OCI-LY7 (cell line): Measurements from ENCODE around the gene LEMD1. TPM values are rescaled to one million over a fixed set of nuclear protein-coding genes. Genes with fewer than 3 reads are reported as not detected.

Source experiments
- BruUV-seq: library from RNA; stranded (reverse); fragments of 400-500 nt; replicated peaks from 2 replicates; lab custom pipeline; 2021; lab: Mats Ljungman, UMichigan
- CTCF ChIA-PET: fragments of 300-600 bp; sonication (Branson Sonifier 250); formaldehyde crosslinking; loops from one replicate; lab custom pipeline; 2022; ENCODE audit warnings: antibody characterized with exemption; ENCODE audit not compliant: unreplicated experiment; lab: Charles Lee
- POLR2A ChIA-PET: fragments of 300-600 bp; sonication (Branson Sonifier 250); formaldehyde crosslinking; loops from one replicate; lab custom pipeline; 2022; ENCODE audit warnings: antibody characterized with exemption; lab: Charles Lee
- DNase-seq: peaks from one replicate; pipeline ENCODE4 v3.0.0-alpha.2; 2015; ENCODE audit warnings: low spot score
- H2AFZ ChIP-seq: fragments of 200-600 bp; sonication (generic), shearing (Covaris generic); 2 replicates; pipeline ENCODE4 v1.6.1; 2014; ENCODE audit warnings: mild to moderate bottlenecking, antibody characterized with exemption, low read length, moderate library complexity
- H3K27ac ChIP-seq: fragments of 200-600 bp; sonication (generic); 2 replicates; pipeline ENCODE4 v1.5.1; 2014; ENCODE audit warnings: mixed run types, low read depth, mild to moderate bottlenecking, moderate library complexity, low read length, inconsistent platforms; ENCODE audit not compliant: poor library complexity, severe bottlenecking
- H3K36me3 ChIP-seq: fragments of 200-600 bp; sonication (generic); 2 replicates; pipeline ENCODE4 v1.6.1; 2014; ENCODE audit warnings: mild to moderate bottlenecking, antibody characterized with exemption, low read length, moderate library complexity, mixed read lengths; ENCODE audit not compliant: insufficient read depth
- H3K4me1 ChIP-seq: fragments of 200-600 bp; sonication (generic); 2 replicates; pipeline ENCODE4 v1.5.1; 2014; ENCODE audit warnings: mild to moderate bottlenecking, low read length; ENCODE audit not compliant: insufficient read depth, poor library complexity, severe bottlenecking
- H3K4me2 ChIP-seq: fragments of 200-600 bp; sonication (generic); 2 replicates; pipeline ENCODE4 v1.6.1; 2014; ENCODE audit warnings: mild to moderate bottlenecking, low read length
- H3K4me3 ChIP-seq: fragments of 200-600 bp; sonication (generic); 2 replicates; pipeline ENCODE4 v1.5.1; 2014; ENCODE audit warnings: mild to moderate bottlenecking, low read depth, low read length; ENCODE audit not compliant: poor library complexity, severe bottlenecking
- H3K79me2 ChIP-seq: fragments of 200-600 bp; sonication (generic); 2 replicates; pipeline ENCODE4 v1.6.1; 2016; ENCODE audit warnings: low read depth, mild to moderate bottlenecking, low read length, moderate library complexity, mixed read lengths; ENCODE audit not compliant: insufficient read depth
- H3K9me2 ChIP-seq: fragments of 200-600 bp; sonication (generic); 2 replicates; pipeline ENCODE4 v1.6.1; 2016; ENCODE audit warnings: mild to moderate bottlenecking, low read length, mixed read lengths; ENCODE audit not compliant: insufficient read depth
- H3K9me3 ChIP-seq: fragments of 200-600 bp; sonication (generic); 2 replicates; pipeline ENCODE4 v1.6.1; 2014; ENCODE audit warnings: mild to moderate bottlenecking, mixed run types, low read length, mixed read lengths
- H4K20me1 ChIP-seq: fragments of 200-600 bp; sonication (generic); 2 replicates; pipeline ENCODE4 v1.6.1; 2014; ENCODE audit warnings: mild to moderate bottlenecking, antibody characterized with exemption, low read length, moderate library complexity, mixed read lengths; ENCODE audit not compliant: insufficient read depth
- EZH2phosphoT487 ChIP-seq: fragments of 200-600 bp; sonication (generic); IDR thresholded peaks from 2 replicates; pipeline ENCODE4 v1.6.1; 2018; ENCODE audit warnings: low read depth, borderline replicate concordance, mild to moderate bottlenecking, mixed run types, antibody characterized with exemption, low read length, moderate library complexity, mixed read lengths
- intact Hi-C: fragments of 100-400 bp; cut with micrococcal nuclease; formaldehyde crosslinking; loops from one replicate; pipeline ENCODE4 v1.10.0; 2022; ENCODE audit not compliant: unreplicated experiment
- total RNA-seq, 2 experiments: library from RNA; depleted of rRNA in 1 of 2; stranded (reverse); fragments of >200 nt in 1 of 2; shearing (Covaris generic) in 1 of 2; gene quantifications; 2 replicates each; pipeline ENCODE4 v1.2.3, GENCODE V29; 2014 to 2022
- TF ChIP-seq, protein P1 (sequence below): fragments of 200-600 bp; sonication (generic); conservative IDR thresholded peaks from 2 replicates; pipeline ENCODE4 v1.5.1; 2014; ENCODE audit warnings: mild to moderate bottlenecking, antibody characterized with exemption, low read length, moderate library complexity, mixed read lengths

The LEMD1 gene
- total RNA-seq, 2 experiments from 2014 or later = 0.44 to 0.63 TPM

DNA sequence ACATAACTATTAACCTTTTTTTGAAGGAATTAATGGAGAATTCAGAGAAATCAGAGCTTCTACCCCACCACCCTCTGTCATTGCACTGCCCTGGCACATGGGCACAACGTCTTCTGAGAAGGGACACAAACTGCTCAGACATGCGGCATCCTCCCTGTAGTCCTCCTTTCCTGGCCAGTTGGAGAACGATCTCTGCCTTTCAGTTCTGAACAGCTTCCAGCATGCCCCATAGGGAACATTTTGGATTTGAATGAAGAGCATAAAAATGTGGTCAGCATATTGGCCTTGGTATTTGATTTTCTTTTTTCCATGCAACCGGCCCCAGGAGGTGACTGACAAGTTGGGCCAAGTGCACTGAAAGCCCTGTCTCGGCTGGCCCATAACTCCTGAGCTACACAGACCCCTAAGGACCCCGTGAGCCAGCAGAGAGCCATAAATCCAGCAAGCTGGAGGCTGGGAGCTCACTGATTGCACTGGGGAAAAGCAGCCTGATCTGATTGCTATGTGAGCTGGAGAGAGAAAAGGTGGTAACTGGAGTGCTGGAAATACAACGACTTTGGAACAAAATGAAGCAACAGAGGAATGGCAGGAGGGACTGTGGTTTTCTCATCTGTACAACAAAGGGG, 44.9 kb upstream of the LEMD1 start:
- no peaks in the 10 kb centered on the region for H3K9me2 ChIP-seq
- no peak overlapping the region for H2AFZ ChIP-seq
- H3K9me3 ChIP-seq = no peaks in the 10 kb centered on the region
- H3K4me3 ChIP-seq = no peak overlapping the region
- no peaks in the 10 kb centered on the region for H3K36me3 ChIP-seq
- no peak for DNase-seq
- POLR2A ChIA-PET = no interaction called here
- H4K20me1 ChIP-seq = no peaks in the 10 kb centered on the region
- H3K4me2 ChIP-seq = no peak overlapping the region
- no TSS peak for BruUV-seq
- no peak overlapping the region for H3K27ac ChIP-seq
- TF ChIP-seq, protein P1, sequence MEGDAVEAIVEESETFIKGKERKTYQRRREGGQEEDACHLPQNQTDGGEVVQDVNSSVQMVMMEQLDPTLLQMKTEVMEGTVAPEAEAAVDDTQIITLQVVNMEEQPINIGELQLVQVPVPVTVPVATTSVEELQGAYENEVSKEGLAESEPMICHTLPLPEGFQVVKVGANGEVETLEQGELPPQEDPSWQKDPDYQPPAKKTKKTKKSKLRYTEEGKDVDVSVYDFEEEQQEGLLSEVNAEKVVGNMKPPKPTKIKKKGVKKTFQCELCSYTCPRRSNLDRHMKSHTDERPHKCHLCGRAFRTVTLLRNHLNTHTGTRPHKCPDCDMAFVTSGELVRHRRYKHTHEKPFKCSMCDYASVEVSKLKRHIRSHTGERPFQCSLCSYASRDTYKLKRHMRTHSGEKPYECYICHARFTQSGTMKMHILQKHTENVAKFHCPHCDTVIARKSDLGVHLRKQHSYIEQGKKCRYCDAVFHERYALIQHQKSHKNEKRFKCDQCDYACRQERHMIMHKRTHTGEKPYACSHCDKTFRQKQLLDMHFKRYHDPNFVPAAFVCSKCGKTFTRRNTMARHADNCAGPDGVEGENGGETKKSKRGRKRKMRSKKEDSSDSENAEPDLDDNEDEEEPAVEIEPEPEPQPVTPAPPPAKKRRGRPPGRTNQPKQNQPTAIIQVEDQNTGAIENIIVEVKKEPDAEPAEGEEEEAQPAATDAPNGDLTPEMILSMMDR = no peak
- no peak for TF ChIP-seq EZH2phosphoT487
- CTCF ChIA-PET = interaction anchor here (1.1 kb wide), 1 partner anchor 19 kb away, joined by 3 read pairs; no protein-coding TSS in a partner anchor
- H3K79me2 ChIP-seq = no peaks in the 10 kb centered on the region
- H3K4me1 ChIP-seq = no peaks in the 10 kb centered on the region
- intact Hi-C loops = no loop called here

DNA sequence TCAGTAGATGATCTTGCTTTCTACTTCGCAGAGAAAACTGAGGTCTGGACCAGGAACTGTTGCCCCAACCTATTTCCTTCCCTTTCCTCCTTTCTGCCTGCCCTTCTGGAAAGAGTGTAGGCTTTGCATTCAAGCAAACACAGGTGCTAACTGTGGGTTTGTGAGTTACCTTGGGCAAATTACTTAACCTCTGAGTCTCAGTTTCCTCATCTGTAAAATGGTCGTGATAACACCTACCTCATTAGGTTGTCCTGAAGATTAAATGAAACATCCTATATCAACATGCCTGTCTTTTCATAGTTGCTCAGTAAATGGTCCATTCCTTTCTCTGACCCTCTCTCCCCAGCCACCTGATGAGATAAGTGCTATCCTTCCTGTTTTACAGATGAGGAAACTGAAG, 43.5 kb upstream of the LEMD1 start:
- H3K9me2 ChIP-seq = no peaks in the 10 kb centered on the region
- H3K4me1 ChIP-seq = no peaks in the 10 kb centered on the region
- no peak overlapping the region for H3K4me2 ChIP-seq
- no peaks in the 10 kb centered on the region for H3K36me3 ChIP-seq
- no TSS peak for BruUV-seq
- no peaks in the 10 kb centered on the region for H4K20me1 ChIP-seq
- TF ChIP-seq, protein P1 = no peak
- TF ChIP-seq EZH2phosphoT487 = no peak
- CTCF ChIA-PET = no interaction called here
- no peak overlapping the region for H3K27ac ChIP-seq
- intact Hi-C loops = no loop called here
- H3K79me2 ChIP-seq = no peaks in the 10 kb centered on the region
- H3K4me3 ChIP-seq = no peak overlapping the region
- no peak for DNase-seq
- H2AFZ ChIP-seq = no peak overlapping the region
- H3K9me3 ChIP-seq = no peaks in the 10 kb centered on the region
- POLR2A ChIA-PET = no interaction called here
